K562 (cell line): Measurements from ENCODE around the gene GATM. TPM values are rescaled to one million over a fixed set of nuclear protein-coding genes. Genes with fewer than 3 reads are reported as not detected.

Experiments
- BHLHE40 ChIP-seq: IDR thresholded peaks from 2 replicates; pipeline ENCODE4 v1.6.1; 2011; ENCODE audit warnings: low read length, improper control_type of control experiment
- GTF2E2 ChIP-seq: fragments of 200-800 bp; sonication (Bioruptor generic); IDR thresholded peaks from 2 replicates; pipeline ENCODE4 v1.6.1; 2016; ENCODE audit warnings: missing genetic modification characterization, missing compliant biosample characterization
- MAFF ChIP-seq: IDR thresholded peaks from 2 replicates; pipeline ENCODE4 v1.6.1; 2012; ENCODE audit warnings: low read length, improper control_type of control experiment
- MAFG ChIP-seq: fragments of 450-650 bp; conservative IDR thresholded peaks from 2 replicates; pipeline ENCODE4 v1.6.1; 2016; ENCODE audit warnings: missing genetic modification characterization, missing compliant biosample characterization
- NONO ChIP-seq, 2 experiments: fragments of 200-400 bp in 1 of 2; fragments of 450-650 bp in 1 of 2; formaldehyde crosslinking in 1 of 2; IDR thresholded peaks; 2 replicates each; pipeline ENCODE4 v1.6.1; 2017; ENCODE audit warnings: low read depth in 2 of 2, mild to moderate bottlenecking in 2 of 2, moderate library complexity in 2 of 2, low read length in 1 of 2
- SNRNP70 ChIP-seq: fragments of 200-400 bp; formaldehyde crosslinking; optimal IDR thresholded peaks from 2 replicates; pipeline ENCODE3; 2017; ENCODE audit warnings: low read depth, low read length
- SUPT5H ChIP-seq: fragments of 450-650 bp; IDR thresholded peaks from 2 replicates; pipeline ENCODE4 v1.6.1; 2016
- TAF15 ChIP-seq: fragments of 200-400 bp; formaldehyde crosslinking; IDR thresholded peaks from 2 replicates; pipeline ENCODE4 v1.6.1; 2017; ENCODE audit warnings: mild to moderate bottlenecking, low read depth, low read length, moderate library complexity
- TAF9B ChIP-seq: fragments of 450-650 bp; IDR thresholded peaks from 2 replicates; pipeline ENCODE4 v1.6.1; 2018; ENCODE audit warnings: mild to moderate bottlenecking; ENCODE audit not compliant: partially characterized antibody
- TCFL5 ChIP-seq: fragments of 250-450 bp; sonication (Bioruptor Pico); conservative IDR thresholded peaks from 2 replicates; pipeline ENCODE4 v1.6.1; 2021; ENCODE audit warnings: mild to moderate bottlenecking, moderate library complexity, matching md5 sums
- ZNF146 ChIP-seq: IDR thresholded peaks from one replicate; pipeline ENCODE4 v1.6.1; 2018; ENCODE audit warnings: missing compliant biosample characterization; ENCODE audit not compliant: unreplicated experiment
- ZNF23 ChIP-seq: fragments of 250-450 bp; sonication (Bioruptor Pico); IDR thresholded peaks from 2 replicates; pipeline ENCODE4 v1.4.0; 2020; ENCODE audit warnings: mild to moderate bottlenecking
- polyA plus RNA-seq, 8 experiments: library from polyadenylated mRNA; depleted of rRNA in 4 of 8; stranded (reverse) in 5 of 8; unstranded in 3 of 8; fragments of >200 nt; fragmentation: Nextera tagmentation in 2 of 8; fragmentation: Illumina TruSeq in 1 of 8; extraction: Ambion mirVana in 2 of 8; extraction: Trizol in 1 of 8; gene quantifications; 2 replicates each; pipeline versions ENCODE4 v1.2.1 to v1.2.3, GENCODE V29; 2011 to 2014; ENCODE audit warnings: inconsistent platforms in 1 of 8, missing spikeins in 1 of 8
- total RNA-seq, 7 experiments: library from RNA; depleted of rRNA in 6 of 7; stranded (reverse); fragments of >200 nt in 6 of 7; fragmentation: Illumina TruSeq in 2 of 7; extraction: Trizol in 2 of 7; gene quantifications; 2 replicates each; pipeline versions ENCODE4 v1.2.1 to v1.2.3, GENCODE V29; 2011 to 2021; ENCODE audit warnings: low replicate concordance in 1 of 7
- TF ChIP-seq, protein P1 (sequence below): sonication (generic); formaldehyde crosslinking; IDR thresholded peaks from 2 replicates; pipeline ENCODE4 v1.8.1; 2023; ENCODE audit warnings: missing genetic modification reagents, mild to moderate bottlenecking, borderline replicate concordance
- TF ChIP-seq, protein P2 (sequence below): sonication (generic); formaldehyde crosslinking; IDR thresholded peaks from 2 replicates; pipeline ENCODE4 v1.8.1; 2023; ENCODE audit warnings: mild to moderate bottlenecking, missing genetic modification reagents
- TF ChIP-seq, protein P3 (sequence below): fragments of 250-450 bp; sonication (Bioruptor Pico); IDR thresholded peaks from 2 replicates; pipeline ENCODE4 v1.5.0; 2021; ENCODE audit warnings: mild to moderate bottlenecking, moderate library complexity
- TF ChIP-seq, protein P4 (sequence below): IDR thresholded peaks from 3 replicates; pipeline ENCODE4 v1.6.1; 2011; ENCODE audit warnings: borderline replicate concordance, mild to moderate bottlenecking; ENCODE audit not compliant: insufficient read length, insufficient read depth

The GATM gene
- total and polyA plus RNA-seq, 9 of the 15 experiments (the other 6 are each of a cell fraction or from before 2014, with no cell fraction given) = 0.11 to 1.1 (median 0.65) TPM

DNA sequence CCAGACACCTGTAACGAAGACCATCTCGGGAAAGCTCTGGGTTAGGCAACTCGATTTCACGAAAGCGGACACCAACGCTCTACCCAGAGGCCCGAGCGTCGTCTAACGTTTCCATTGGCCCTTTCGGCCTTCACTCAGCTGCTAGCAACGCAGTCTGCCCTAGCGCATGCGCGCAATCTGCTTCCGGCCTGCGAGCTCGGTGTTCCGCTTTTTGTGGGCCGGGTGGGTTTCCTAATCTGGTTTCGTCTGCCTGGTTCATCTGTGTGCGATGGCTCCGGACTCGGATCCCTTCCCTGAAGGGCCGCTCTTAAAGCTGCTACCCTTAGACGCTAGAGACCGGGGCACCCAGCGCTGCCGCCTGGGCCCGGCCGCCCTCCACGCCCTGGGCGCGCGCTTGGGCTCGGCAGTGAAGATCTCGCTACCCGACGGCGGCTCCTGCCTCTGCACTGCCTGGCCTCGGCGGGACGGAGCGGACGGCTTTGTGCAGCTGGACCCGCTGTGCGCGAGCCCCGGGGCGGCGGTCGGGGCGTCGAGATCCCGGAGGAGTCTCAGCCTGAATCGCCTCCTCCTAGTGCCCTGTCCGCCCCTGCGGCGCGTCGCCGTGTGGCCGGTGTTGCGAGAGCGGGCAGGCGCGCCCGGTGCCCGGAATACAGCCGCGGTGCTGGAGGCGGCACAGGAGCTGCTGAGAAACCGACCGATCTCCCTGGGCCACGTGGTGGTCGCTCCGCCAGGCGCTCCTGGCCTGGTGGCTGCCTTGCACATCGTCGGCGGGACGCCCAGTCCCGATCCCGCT is 24.0 kb upstream of the GATM start (continued):
- TF ChIP-seq, protein P1, sequence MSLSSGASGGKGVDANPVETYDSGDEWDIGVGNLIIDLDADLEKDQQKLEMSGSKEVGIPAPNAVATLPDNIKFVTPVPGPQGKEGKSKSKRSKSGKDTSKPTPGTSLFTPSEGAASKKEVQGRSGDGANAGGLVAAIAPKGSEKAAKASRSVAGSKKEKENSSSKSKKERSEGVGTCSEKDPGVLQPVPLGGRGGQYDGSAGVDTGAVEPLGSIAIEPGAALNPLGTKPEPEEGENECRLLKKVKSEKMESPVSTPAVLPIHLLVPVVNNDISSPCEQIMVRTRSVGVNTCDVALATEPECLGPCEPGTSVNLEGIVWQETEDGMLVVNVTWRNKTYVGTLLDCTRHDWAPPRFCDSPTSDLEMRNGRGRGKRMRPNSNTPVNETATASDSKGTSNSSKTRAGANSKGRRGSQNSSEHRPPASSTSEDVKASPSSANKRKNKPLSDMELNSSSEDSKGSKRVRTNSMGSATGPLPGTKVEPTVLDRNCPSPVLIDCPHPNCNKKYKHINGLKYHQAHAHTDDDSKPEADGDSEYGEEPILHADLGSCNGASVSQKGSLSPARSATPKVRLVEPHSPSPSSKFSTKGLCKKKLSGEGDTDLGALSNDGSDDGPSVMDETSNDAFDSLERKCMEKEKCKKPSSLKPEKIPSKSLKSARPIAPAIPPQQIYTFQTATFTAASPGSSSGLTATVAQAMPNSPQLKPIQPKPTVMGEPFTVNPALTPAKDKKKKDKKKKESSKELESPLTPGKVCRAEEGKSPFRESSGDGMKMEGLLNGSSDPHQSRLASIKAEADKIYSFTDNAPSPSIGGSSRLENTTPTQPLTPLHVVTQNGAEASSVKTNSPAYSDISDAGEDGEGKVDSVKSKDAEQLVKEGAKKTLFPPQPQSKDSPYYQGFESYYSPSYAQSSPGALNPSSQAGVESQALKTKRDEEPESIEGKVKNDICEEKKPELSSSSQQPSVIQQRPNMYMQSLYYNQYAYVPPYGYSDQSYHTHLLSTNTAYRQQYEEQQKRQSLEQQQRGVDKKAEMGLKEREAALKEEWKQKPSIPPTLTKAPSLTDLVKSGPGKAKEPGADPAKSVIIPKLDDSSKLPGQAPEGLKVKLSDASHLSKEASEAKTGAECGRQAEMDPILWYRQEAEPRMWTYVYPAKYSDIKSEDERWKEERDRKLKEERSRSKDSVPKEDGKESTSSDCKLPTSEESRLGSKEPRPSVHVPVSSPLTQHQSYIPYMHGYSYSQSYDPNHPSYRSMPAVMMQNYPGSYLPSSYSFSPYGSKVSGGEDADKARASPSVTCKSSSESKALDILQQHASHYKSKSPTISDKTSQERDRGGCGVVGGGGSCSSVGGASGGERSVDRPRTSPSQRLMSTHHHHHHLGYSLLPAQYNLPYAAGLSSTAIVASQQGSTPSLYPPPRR (CRISPR knock-in tag) = no peak
- TF ChIP-seq TAF9B = peak; percentile 84
- no peak for TF ChIP-seq MAFF
- 0 out of 4 replicates have a peak, but pooled peaks have one; percentile 7 to 40 for TF ChIP-seq NONO (IDR thresholded peaks at IDR 0.05; ENCODE audit: low read depth in 2 of 2, low read length in 1 of 2)
- TF ChIP-seq ZNF146 = no peak
- TF ChIP-seq MAFG (tag) = no peak
- TF ChIP-seq, protein P2, sequence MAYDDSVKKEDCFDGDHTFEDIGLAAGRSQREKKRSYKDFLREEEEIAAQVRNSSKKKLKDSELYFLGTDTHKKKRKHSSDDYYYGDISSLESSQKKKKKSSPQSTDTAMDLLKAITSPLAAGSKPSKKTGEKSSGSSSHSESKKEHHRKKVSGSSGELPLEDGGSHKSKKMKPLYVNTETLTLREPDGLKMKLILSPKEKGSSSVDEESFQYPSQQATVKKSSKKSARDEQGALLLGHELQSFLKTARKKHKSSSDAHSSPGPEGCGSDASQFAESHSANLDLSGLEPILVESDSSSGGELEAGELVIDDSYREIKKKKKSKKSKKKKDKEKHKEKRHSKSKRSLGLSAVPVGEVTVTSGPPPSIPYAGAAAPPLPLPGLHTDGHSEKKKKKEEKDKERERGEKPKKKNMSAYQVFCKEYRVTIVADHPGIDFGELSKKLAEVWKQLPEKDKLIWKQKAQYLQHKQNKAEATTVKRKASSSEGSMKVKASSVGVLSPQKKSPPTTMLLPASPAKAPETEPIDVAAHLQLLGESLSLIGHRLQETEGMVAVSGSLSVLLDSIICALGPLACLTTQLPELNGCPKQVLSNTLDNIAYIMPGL (CRISPR knock-in tag) = 0 out of 2 replicates have a peak, but pooled peaks have one; percentile 71
- peak; percentile 73 for TF ChIP-seq SUPT5H
- TF ChIP-seq BHLHE40 = peak; percentile 20; the same call in 1 of the 2 replicates
- TF ChIP-seq, protein P3, sequence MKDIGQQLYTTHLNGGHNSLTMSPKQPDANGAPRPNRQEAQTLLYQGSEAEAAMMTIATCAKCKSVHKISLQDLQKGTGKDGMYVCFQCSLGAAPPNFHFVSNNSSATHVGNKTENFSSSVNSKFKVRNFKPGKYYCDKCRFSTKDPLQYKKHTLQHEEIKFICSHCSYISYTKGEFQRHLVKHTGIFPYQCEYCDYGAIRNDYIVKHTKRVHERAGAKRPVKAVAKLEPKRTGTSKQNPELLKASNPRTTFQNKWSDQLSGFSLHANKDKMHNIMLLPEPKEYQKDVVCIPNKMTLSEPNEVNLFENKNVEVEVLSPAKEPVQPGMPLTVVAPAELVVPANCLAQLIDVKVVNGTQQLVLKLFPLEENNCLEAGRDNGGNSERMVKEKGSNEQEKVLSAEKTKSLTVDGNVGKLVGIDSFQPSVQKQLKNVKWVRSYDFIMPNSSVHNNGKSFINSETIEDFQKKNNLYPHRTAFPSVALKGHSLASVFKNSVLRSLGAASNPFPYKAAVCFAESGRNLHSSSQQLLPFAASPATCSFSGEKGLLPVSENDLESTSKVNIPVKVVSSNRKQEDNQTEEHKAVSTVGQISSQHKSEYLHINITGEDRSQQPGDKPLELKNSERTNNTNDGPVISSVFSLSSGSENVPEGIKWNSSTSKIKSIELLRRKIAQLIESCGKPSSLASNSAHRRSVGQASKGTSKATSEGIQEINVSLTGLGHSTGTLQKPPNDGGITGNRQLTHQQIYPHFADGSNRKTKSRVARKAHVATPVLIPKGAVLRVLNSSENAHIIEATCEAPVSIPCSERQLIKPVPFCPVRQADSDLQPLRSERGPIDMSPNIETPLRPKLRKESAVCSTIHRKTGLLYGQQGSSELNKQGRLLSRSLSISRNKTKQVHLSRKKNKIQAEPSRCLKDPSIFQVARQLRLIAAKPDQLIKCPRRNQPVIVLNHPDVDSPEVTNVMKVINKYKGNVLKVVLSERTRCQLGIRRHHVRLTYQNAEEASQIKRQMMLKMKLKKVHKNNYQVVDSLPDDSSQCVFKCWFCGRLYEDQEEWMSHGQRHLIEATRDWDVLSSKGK (CRISPR knock-in tag) = no peak
- peak; percentile 53; the same call in 1 of the 2 replicates for TF ChIP-seq GTF2E2
- TF ChIP-seq ZNF23 (CRISPR knock-in tag) = no peak
- TF ChIP-seq TAF15 = no peak
- TF ChIP-seq TCFL5 (CRISPR knock-in tag) = no peak
- no peak for TF ChIP-seq SNRNP70
- TF ChIP-seq, protein P4, sequence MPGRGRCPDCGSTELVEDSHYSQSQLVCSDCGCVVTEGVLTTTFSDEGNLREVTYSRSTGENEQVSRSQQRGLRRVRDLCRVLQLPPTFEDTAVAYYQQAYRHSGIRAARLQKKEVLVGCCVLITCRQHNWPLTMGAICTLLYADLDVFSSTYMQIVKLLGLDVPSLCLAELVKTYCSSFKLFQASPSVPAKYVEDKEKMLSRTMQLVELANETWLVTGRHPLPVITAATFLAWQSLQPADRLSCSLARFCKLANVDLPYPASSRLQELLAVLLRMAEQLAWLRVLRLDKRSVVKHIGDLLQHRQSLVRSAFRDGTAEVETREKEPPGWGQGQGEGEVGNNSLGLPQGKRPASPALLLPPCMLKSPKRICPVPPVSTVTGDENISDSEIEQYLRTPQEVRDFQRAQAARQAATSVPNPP = no peak
